ENCODE measurements around the gene MAJIN. TPM values are rescaled to one million over a fixed set of nuclear protein-coding genes. Genes with fewer than 3 reads are reported as not detected.

The MAJIN gene
- total RNA-seq, 2 donors from 2014 or later, result not detected

DNA sequence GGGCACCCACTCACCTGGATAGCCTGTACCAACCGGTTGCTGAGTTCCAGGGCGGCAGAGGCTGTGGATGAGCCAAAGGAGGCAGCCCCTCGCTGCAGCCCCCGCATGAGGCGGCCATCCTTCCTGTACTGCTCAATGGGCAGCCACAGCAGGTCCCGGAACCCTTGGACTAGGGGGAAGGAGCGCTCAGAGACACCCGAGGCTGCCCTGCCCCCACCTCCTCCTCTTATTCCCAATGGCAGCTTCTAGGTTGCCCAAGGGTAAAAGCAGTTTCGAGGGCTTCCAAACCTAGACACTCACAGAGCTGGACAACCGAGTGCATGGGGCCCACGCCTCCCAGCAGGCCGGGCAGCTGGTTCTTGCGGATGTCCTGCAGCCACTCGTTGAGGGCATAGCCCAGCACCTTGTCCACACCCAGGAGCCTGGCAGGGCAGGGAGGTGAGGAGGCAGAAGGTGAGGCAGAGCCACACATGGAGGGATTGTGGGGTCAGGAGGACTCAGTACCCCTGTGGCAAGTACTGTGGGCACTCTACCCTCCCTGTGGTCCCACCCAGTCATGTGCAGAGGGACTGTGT, 75.4 kb downstream of the MAJIN start:
- Histone ChIP-seq H3K27ac (no peak overlapping the region), H3K27me3 (replicated peaks; ENCODE audit: insufficient read depth) (no peaks in the 10 kb centered on the region), H3K36me3 (peaks cover 34% of the 10 kb centered on the region), H3K4me1 (ENCODE audit: control insufficient read depth in 1 of 2, low read depth in 2 of 2) (no peaks in the 10 kb centered on the region), H3K4me3 (no peak overlapping the region), H3K9me3 (no peaks in the 10 kb centered on the region)
- no peak for DNase-seq (ENCODE audit: low spot score)
- no peak for ATAC-seq (ENCODE audit: insufficient number of reproducible peaks, low FRiP score, low read depth)
- TF ChIP-seq, protein P1, sequence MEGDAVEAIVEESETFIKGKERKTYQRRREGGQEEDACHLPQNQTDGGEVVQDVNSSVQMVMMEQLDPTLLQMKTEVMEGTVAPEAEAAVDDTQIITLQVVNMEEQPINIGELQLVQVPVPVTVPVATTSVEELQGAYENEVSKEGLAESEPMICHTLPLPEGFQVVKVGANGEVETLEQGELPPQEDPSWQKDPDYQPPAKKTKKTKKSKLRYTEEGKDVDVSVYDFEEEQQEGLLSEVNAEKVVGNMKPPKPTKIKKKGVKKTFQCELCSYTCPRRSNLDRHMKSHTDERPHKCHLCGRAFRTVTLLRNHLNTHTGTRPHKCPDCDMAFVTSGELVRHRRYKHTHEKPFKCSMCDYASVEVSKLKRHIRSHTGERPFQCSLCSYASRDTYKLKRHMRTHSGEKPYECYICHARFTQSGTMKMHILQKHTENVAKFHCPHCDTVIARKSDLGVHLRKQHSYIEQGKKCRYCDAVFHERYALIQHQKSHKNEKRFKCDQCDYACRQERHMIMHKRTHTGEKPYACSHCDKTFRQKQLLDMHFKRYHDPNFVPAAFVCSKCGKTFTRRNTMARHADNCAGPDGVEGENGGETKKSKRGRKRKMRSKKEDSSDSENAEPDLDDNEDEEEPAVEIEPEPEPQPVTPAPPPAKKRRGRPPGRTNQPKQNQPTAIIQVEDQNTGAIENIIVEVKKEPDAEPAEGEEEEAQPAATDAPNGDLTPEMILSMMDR (IDR thresholded peaks at IDR 0.05), result no peak

GRCh38 chr11:64894812-64895452, 77.0 kb downstream of the MAJIN start:
- DNase-seq (ENCODE audit: low spot score) (no peak), ATAC-seq (ENCODE audit: insufficient number of reproducible peaks, low FRiP score, low read depth) (peak; percentile 8)
- TF ChIP-seq, protein P1 (IDR thresholded peaks at IDR 0.05), result no peak
- Histone ChIP-seq H3K4me1 (ENCODE audit: control insufficient read depth in 1 of 2, low read depth in 2 of 2) (no peaks in the 10 kb centered on the region), H3K4me3 (no peak overlapping the region), H3K27ac (no peak overlapping the region), H3K9me3 (no peaks in the 10 kb centered on the region), H3K36me3 (peaks cover 20% of the 10 kb centered on the region), H3K27me3 (replicated peaks; ENCODE audit: insufficient read depth) (no peaks in the 10 kb centered on the region)

DNA sequence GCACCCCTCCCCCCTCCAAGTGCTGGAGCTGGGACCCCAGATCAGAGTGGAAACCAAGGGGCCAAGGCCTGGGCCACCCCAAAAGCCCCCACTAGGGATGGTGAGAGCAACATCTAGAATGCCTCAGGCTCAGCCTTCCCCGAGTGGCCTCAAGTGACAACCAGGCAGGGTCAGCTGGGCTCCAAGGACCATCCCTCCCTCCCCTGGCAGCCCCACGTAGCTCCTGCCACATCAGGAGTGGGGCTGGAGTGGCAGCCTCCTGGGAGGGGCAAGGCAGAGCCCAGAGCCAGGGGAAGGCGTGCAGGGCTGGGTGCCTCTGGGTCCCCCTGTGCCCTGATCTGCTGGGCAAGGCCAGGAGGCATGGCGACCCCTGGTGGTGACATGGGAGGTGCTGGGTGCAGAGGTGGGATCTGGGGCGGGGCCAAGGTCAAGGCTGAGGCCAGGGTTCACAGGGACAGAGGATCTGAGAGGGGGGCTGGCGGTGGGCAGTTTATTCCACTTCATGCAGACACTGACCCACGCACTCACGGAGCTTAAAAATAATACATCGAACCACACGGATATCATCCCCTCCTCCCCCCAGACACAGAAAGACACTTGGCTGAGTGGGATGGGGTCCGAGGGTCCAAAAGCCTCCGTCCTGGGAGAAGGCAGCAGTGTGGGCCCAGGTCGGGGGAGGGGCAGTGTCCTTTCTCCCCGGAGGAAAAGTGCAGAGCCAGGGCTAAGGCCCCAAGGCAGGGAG, 77.7 kb downstream of the MAJIN start:
- no peaks in the 10 kb centered on the region for H3K9me3 ChIP-seq
- peak; percentile 55 for DNase-seq (ENCODE audit: low spot score)
- H3K4me3 ChIP-seq, result no peak overlapping the region
- H3K27me3 ChIP-seq (replicated peaks; ENCODE audit: insufficient read depth), result no peaks in the 10 kb centered on the region
- no peaks in the 10 kb centered on the region for H3K4me1 ChIP-seq (ENCODE audit: control insufficient read depth in 1 of 2, low read depth in 2 of 2)
- no peak overlapping the region for H3K27ac ChIP-seq
- TF ChIP-seq, protein P1 (IDR thresholded peaks at IDR 0.05), result peak; percentile 92
- peak; percentile 27 for ATAC-seq (ENCODE audit: insufficient number of reproducible peaks, low FRiP score, low read depth)
- peaks cover 20% of the 10 kb centered on the region for H3K36me3 ChIP-seq

GRCh38 chr11:64893194-64894069, 78.5 kb downstream of the MAJIN start:
- Histone ChIP-seq H3K36me3 (peaks cover 13% of the 10 kb centered on the region), H3K4me3 (no peak overlapping the region), H3K27ac (no peak overlapping the region), H3K9me3 (no peaks in the 10 kb centered on the region), H3K4me1 (ENCODE audit: control insufficient read depth in 1 of 2, low read depth in 2 of 2) (no peaks in the 10 kb centered on the region), H3K27me3 (replicated peaks; ENCODE audit: insufficient read depth) (no peaks in the 10 kb centered on the region)
- DNase-seq (ENCODE audit: low spot score) (no peak), ATAC-seq (ENCODE audit: insufficient number of reproducible peaks, low FRiP score, low read depth) (no peak)
- TF ChIP-seq, protein P1 (IDR thresholded peaks at IDR 0.05), result no peak

Data from thoracic aorta (tissue), 2 donors.